ENCODE data around the gene PRICKLE4. TPM values are rescaled to one million over a fixed set of nuclear protein-coding genes. Genes with fewer than 3 reads are reported as not detected.

The PRICKLE4 gene
- total RNA-seq, 1 experiment from 2014 or later, result 2.9 TPM

GRCh38 chr6:41769376-41769775, 11.2 kb upstream of the PRICKLE4 start:
- H3K79me2 ChIP-seq (ENCODE audit: insufficient read depth, low read length), result no peaks in the 10 kb centered on the region
- no peaks in the 10 kb centered on the region for H4K20me1 ChIP-seq (ENCODE audit: insufficient read depth)
- no peaks in the 10 kb centered on the region for H3K9me3 ChIP-seq (ENCODE audit: control insufficient read depth in 1 of 2, insufficient read depth in 1 of 2, low read depth in 1 of 2, low read length in 2 of 2)
- ChIA-PET RAD21 (ENCODE audit: low non-redundant PET in 1 of 2, low total read pairs in 2 of 2, uncharacterized antibody in 2 of 2, unreplicated experiment in 2 of 2) (no interaction called here), POLR2A (no interaction called here), CTCF (interaction anchor here (0.5 kb wide), 1 partner anchor 19 kb away, joined by 3 read pairs; no protein-coding TSS in a partner anchor)
- H3K27me3 ChIP-seq (ENCODE audit: insufficient read depth, low read length), result no peaks in the 10 kb centered on the region
- TF ChIP-seq EZH2phosphoT487 (IDR thresholded peaks at IDR 0.05; ENCODE audit: borderline replicate concordance), result no peak
- TF ChIP-seq ZNF274 (IDR thresholded peaks at IDR 0.05; ENCODE audit: low read depth, low read length), result no peak
- TF ChIP-seq TCF7L2 (IDR thresholded peaks at IDR 0.05; ENCODE audit: borderline replicate concordance, extremely low read depth, insufficient read depth, insufficient read length), result no peak
- TF ChIP-seq FOSL1 (IDR thresholded peaks at IDR 0.05; ENCODE audit: low read depth), result no peak
- no peak for TF ChIP-seq RAD21 (IDR thresholded peaks at IDR 0.05; ENCODE audit: low read depth)
- intact Hi-C loops (cut with micrococcal nuclease), result no loop called here
- H3K4me2 ChIP-seq (ENCODE audit: low read length), result no peak overlapping the region
- H3K4me1 ChIP-seq (ENCODE audit: control insufficient read depth in 1 of 2, insufficient read depth in 2 of 2, low read length in 2 of 2), result peaks cover 8 to 21% of the 10 kb centered on the region in 2 experiments; a peak in 3 of 4 replicates
- no TSS peak for BruUV-seq (replicated peaks)
- H3K4me3 ChIP-seq (replicated peaks in 1 of 2; ENCODE audit: low read depth in 1 of 2, low read length in 2 of 2), result no peak overlapping the region
- no peak overlapping the region for H2AFZ ChIP-seq (ENCODE audit: low read depth, low read length, poor library complexity, severe bottlenecking)
- ATAC-seq (no peak), DNase-seq (ENCODE audit: low read depth, low spot score) (no peak)
- H3K27ac ChIP-seq (ENCODE audit: low read depth, low read length), result no peak overlapping the region
- peaks cover 0 to 5% of the 10 kb centered on the region in 2 experiments; a peak in 2 of 4 replicates for H3K36me3 ChIP-seq (ENCODE audit: control insufficient read depth in 1 of 2, insufficient read depth in 2 of 2, low read length in 2 of 2)
- no peak overlapping the region for H3K9ac ChIP-seq (ENCODE audit: low read length)
- no peaks in the 10 kb centered on the region for H3K9me2 ChIP-seq (ENCODE audit: insufficient read depth)

GRCh38 chr6:41770381-41771057, 10.1 kb upstream of the PRICKLE4 start:
- no peak overlapping the region for H3K4me3 ChIP-seq (replicated peaks in 1 of 2; ENCODE audit: low read depth in 1 of 2, low read length in 2 of 2)
- H3K27me3 ChIP-seq (ENCODE audit: insufficient read depth, low read length), result no peaks in the 10 kb centered on the region
- TF ChIP-seq POLR2AphosphoS5 (IDR thresholded peaks at IDR 0.05; ENCODE audit: low read depth, low read length), result no peak
- TF ChIP-seq CEBPB (IDR thresholded peaks at IDR 0.05; ENCODE audit: low read depth), result no peak
- no peak overlapping the region for H3K4me2 ChIP-seq (ENCODE audit: low read length)
- POLR2A ChIA-PET, result interaction anchor here (0.6 kb wide), 1 partner anchor 17 kb away, joined by 4 read pairs; the partner anchor contains the start of gene TOMM6
- intact Hi-C loops (cut with micrococcal nuclease), result loop anchor here (10.0 kb wide), 1 partner anchor 166 kb away; no protein-coding TSS in a partner anchor
- H2AFZ ChIP-seq (ENCODE audit: low read depth, low read length, poor library complexity, severe bottlenecking), result no peak overlapping the region
- H3K27ac ChIP-seq (ENCODE audit: low read depth, low read length), result no peak overlapping the region
- CTCF ChIA-PET, result no interaction called here
- no peaks in the 10 kb centered on the region for H3K9me3 ChIP-seq (ENCODE audit: control insufficient read depth in 1 of 2, insufficient read depth in 1 of 2, low read depth in 1 of 2, low read length in 2 of 2)
- no peaks in the 10 kb centered on the region for H4K20me1 ChIP-seq (ENCODE audit: insufficient read depth)
- no TSS peak for BruUV-seq (replicated peaks)
- RAD21 ChIA-PET (ENCODE audit: low non-redundant PET in 1 of 2, low total read pairs in 2 of 2, uncharacterized antibody in 2 of 2, unreplicated experiment in 2 of 2), result no interaction called here
- DNase-seq (ENCODE audit: low read depth, low spot score), result no peak
- peaks cover 0 to 5% of the 10 kb centered on the region in 2 experiments; a peak in 2 of 4 replicates for H3K36me3 ChIP-seq (ENCODE audit: control insufficient read depth in 1 of 2, insufficient read depth in 2 of 2, low read length in 2 of 2)
- no peaks in the 10 kb centered on the region for H3K9me2 ChIP-seq (ENCODE audit: insufficient read depth)
- no peak overlapping the region for H3K9ac ChIP-seq (ENCODE audit: low read length)
- peaks cover 8 to 21% of the 10 kb centered on the region in 2 experiments; a peak in 3 of 4 replicates for H3K4me1 ChIP-seq (ENCODE audit: control insufficient read depth in 1 of 2, insufficient read depth in 2 of 2, low read length in 2 of 2)
- no peak for ATAC-seq
- no peaks in the 10 kb centered on the region for H3K79me2 ChIP-seq (ENCODE audit: insufficient read depth, low read length)

Measured in HCT116 (cell line).